ENCODE data around the gene SIRT6.
"Not testable (repeated sequence)": the region's sequence is repeated elsewhere in the genome, so short reads cannot be mapped to it uniquely, and the experiment has no call there.

Gene SIRT6

GRCh38 chr19:4174895-4175668 is 7.3 kb downstream of the SIRT6 start:
- DNase-seq (ENCODE audit: low read depth in 2 of 2) = no peak

DNA sequence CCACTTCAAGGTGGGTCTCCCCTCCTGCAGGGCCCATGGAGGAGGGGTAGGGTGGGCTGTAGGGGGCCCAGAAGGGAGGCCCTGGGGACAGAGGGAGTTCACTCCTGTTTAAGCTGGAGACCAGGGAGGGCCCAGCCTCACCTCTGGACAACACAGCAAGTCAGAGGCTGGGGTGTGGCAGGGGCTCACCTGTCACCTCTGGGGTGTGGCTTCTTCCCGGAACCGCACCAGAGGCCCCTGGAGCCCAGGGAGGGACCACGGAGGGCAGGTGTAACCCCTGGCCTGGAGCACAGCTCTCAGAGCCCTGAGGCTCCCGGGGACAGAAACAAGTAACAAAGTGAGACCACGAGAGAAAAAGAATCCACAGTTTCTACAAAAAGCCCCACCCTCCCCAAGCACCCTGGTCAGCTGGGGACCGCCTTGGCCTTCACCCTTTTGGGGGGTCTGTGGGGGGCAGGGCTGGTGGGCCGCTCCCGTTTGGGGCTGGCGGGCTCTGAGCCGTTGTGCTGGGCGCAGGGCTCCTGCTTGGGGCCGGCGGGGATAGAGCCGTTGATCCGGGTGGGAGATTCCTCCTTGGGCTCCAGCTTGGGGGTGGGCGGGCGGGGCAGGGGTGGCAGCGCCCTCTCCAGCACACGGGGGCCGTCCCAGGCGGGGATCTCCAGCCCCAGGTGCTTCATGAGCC is 8.0 kb downstream of the SIRT6 start:
- no peak for DNase-seq (ENCODE audit: low read depth in 2 of 2)

- no peak for DNase-seq (ENCODE audit: low read depth in 2 of 2)
Measured at GRCh38 chr19:4173479-4174212, 8.7 kb downstream of the SIRT6 start.

DNA sequence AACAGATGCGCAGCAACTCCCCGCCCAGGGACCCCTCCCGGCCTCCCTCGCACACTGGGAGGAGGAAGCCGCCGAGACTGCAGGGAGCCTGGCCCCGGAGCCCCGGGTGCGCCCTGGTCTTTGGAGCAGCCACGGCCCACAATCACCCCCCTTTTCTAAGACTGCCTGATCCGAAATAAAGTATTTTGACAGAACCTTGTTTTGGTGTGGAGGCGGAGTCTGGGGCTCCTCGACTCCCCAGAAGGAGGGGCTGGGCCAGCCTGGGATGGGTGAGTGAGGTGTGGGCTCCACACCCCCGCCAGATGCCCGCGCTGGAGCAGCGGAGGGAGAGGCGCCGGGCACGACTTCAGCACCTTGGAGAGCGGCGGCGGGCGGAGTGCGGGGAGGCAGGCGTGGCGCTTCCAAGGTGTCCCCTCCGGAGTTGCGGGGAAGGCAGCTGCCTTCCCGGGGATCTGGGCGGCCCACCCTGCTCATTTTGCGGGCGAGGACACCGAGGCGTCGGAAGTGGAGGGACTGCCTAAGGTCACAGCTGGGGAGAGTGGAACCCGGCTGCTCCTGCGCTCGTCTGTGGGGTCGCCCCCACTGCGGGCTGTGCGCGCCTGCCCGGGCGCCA is 9.4 kb downstream of the SIRT6 start:
- DNase-seq (ENCODE audit: low read depth in 2 of 2) = no peak

- DNase-seq (ENCODE audit: low read depth in 2 of 2) = no peak
Measured at GRCh38 chr19:4171676-4172075, 10.7 kb downstream of the SIRT6 start.

DNA sequence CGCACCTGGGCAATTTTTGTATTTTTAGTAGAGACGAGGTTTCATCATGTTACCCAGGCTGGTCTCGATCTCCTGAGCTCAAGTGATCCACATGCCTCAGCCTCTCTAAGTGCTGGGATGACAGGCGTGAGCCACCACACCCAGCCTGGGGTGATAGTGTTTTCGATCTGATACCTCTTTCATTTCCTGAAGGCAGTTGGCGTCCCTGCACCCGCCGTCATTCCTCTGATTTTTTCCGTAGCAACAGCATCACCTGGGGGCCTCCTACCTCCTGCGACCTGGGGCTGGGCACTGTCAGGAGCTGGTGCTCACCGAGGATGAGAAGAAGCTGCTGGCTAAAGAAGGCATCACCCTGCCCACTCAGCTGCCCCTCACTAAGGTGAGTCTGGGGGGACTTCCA is 18.1 kb downstream of the SIRT6 start:
- DNase-seq (ENCODE audit: low read depth in 2 of 2) = no peak

DNA sequence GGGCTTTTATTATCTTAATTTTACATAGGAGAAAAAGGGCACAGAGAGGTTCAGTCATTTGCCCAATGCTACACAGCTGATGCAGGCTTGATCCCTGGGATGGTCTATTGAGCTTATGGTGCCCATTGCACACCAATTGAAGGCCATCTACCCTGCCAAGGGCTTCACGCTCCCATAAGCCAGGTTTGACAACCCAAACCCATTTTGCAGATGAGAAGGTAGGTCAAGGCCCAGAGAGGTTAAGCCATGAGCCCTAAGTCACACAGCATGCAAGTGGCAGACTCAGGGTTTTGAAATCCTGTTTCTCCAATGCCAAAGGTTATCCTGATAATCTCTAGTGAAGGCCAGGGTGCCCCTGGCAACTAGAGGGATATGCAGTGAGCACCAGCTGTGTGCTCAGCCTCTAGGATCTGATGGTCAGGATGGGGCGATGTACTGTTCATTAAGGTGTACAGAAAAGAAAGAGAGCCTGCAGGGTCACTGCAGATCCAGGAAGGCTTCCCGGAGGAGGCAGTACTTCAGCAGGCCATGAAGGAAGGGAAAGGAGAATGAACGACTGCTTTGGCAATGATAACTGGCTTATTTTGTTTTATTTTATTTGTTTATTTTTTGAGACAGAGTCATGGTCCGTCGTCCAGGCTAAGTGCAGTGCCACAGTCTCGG is 20.8 kb downstream of the SIRT6 start:
- no peak for DNase-seq (ENCODE audit: low read depth in 2 of 2)

- not testable (repeated sequence) for DNase-seq (ENCODE audit: low read depth in 2 of 2)
Measured at GRCh38 chr19:4157971-4158370, 24.4 kb downstream of the SIRT6 start.

GRCh38 chr19:4157164-4157563 is 25.2 kb downstream of the SIRT6 start:
- no peak for DNase-seq (ENCODE audit: low read depth in 2 of 2)

- DNase-seq (ENCODE audit: low read depth in 2 of 2) = no peak
Measured at GRCh38 chr19:4154571-4155312, 27.6 kb downstream of the SIRT6 start.

GRCh38 chr19:4152241-4152998 is 29.9 kb downstream of the SIRT6 start:
- DNase-seq (ENCODE audit: low read depth in 2 of 2) = no peak

GRCh38 chr19:4151623-4152022 is 30.7 kb downstream of the SIRT6 start:
- DNase-seq (ENCODE audit: low read depth in 2 of 2) = no peak

GRCh38 chr19:4149518-4150288 is 32.7 kb downstream of the SIRT6 start:
- DNase-seq (ENCODE audit: low read depth in 2 of 2) = no peak

GRCh38 chr19:4144666-4145249 is 37.6 kb downstream of the SIRT6 start:
- DNase-seq (ENCODE audit: low read depth in 2 of 2) = no peak

- not testable (repeated sequence) for DNase-seq (ENCODE audit: low read depth in 2 of 2)
Measured at GRCh38 chr19:4142916-4143315, 39.4 kb downstream of the SIRT6 start.

DNA sequence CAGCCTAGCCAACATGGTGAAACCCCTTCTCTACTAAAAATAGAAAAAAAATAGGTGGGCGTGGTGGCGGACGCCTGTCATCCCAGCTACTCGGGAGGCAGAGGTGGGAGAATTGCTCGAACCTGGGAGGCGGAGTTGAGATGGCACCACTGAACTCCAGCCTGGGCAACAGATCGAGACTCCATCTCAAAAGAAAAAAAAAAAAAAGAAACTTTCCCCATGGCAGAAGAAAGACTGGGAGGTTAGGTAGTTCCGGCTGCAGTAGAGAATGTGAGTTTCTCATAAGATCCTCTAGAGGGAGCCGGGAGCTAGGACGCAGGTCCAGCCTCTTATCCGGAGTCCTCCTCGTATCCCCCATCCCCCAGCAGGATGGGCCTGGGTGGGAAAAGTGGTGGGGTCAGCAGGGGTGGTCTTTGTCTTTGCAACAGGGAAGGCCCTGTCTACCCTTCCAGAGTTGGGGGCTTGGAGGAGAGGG is 42.1 kb downstream of the SIRT6 start:
- DNase-seq (ENCODE audit: low read depth in 2 of 2) = no peak

DNA sequence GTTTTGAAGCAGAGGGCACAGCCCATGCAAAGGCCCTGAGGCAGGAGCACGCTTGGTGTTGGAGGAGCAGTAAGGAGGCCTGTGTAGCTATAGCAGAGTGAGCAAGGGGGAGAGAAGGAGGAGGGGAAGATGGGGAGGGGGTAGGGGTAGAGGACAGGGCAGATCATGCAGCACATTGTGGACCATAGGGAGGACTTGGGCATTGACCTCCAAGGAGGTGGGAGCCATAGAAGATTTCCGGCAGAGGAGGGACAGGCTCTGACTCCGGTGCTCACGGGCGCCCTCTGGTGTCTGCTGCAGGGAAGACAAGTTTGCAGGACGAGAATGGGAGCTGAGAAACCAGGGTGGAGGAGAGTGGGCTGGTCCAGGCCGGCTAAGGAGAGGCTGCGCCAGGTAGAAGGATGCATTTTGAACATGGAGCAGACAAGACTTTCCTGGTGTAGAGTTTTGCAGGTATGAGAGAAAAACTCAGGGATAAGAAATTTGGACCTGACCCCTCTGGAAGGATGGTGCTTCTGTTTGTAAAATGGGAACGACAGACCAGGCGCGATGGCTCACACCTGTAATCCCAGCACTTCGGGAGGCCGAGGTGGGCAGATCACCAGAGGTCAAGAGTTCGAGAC is 42.6 kb downstream of the SIRT6 start:
- no peak for DNase-seq (ENCODE audit: low read depth in 2 of 2)

DNA sequence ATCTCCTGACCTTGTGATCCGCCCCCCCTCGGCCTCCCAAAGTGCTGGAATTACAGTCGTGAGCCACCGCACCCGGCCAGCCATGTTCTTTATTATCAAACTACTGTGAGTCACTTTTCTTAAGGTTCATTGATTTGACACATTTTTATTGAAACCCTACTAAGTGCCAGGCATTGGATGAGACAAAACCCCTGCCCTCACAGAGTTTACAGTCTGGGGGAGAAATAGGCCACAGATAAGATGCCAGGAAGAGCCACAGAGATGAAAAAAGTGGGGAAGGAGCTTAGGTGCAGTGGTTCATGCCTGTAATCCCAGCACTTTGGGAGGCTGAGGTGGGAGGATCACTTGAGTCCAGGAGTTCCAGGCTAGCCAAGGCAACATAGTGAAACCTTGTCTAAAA is 43.9 kb downstream of the SIRT6 start:
- DNase-seq (ENCODE audit: low read depth in 2 of 2) = no peak

Measured in fibroblast of skin of left quadriceps (primary cell).